Limb (tissue), 2 donors: Measurements from ENCODE around the gene DIP2B.
"Not testable (repeated sequence)": the region's sequence is repeated elsewhere in the genome, so short reads cannot be mapped to it uniquely, and the experiment has no call there.

Experiments used
- DNase-seq, 2 donors: peaks; one replicate each; pipeline ENCODE4 v3.0.0-alpha.2; 2016; ENCODE audit errors: extremely low spot score in 2 of 2

DIP2B gene

DNA sequence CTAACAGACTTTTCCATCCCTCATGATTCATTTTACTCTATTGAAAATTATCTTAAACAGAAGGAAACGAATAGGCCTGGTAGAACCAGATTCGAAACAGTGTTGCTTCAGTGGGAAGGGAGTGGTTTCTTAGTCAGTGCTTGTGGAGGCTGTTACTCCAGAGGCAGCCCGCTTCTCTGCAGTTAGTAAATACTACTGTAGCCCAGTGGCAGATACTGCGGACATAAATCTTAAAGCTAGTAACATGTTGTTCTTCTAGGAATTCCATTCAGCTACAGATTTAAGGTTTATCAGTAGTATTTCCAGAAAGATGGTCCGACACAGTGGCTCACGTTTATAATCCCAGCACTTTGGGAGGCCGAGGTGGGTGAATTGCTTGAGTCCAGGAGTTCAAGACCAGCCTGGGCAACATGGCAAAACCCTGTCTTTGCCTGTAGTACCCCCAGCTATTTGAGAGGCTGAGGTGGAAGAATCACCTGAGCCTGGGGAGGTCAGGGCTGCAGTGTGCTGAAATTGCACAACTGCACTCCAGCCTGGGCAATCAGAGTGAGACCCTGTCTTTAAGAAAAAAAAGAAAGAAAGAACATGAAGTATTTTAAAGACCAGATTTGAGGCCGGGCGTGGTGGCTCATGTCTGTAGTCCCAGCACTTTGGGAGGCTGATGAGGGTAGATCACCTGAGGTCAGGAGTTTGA lies 45.9 kb downstream of the DIP2B start:
- no peak for DNase-seq

- no peak for DNase-seq
Measured at GRCh38 chr12:50551866-50552265, 47.1 kb downstream of the DIP2B start.

DNA sequence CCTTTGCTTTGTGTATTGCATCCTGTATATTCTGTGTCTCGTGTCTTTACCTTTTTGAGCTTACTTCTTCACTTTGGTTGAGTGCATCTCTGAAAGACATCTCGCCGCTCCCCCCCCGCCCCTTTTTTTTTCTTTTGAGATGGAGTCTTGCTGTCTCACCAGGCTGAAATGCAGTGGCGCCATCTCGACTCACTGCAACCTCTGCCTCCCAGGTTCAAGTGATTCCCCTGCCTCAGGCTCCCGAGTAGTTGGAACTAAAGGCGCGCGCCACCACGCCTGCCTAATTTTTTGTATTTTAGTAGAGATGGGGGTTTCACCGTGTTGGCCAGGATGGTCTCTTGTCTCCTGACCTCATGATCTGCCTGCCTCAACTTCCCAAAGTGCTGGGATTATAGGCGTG lies 49.9 kb downstream of the DIP2B start:
- no peak for DNase-seq

GRCh38 chr12:50555471-50555885 lies 50.7 kb downstream of the DIP2B start:
- DNase-seq = no peak

DNA sequence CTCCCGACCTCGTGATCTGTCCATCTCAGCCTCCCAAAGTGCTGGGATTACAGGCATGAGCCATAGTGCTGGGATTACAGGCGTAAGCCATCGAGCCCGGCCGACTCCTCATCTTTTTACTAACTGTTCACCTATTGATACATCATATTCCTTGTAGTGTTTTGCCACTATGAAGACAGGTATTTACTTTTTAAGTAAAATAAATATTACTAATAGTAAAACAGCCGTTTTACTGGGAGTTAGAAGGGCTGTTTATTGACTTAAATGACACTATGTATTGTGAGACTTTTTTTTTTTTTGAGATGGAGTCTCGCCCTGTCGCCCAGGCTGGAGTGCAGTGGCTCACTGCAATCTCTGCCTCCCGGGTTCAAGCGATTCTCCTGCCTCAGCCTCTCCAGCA lies 51.5 kb downstream of the DIP2B start:
- DNase-seq = no peak

- DNase-seq = not testable (repeated sequence)
Measured at GRCh38 chr12:50556796-50557195, 52.0 kb downstream of the DIP2B start.

- DNase-seq = no peak
Measured at GRCh38 chr12:50557421-50557820, 52.6 kb downstream of the DIP2B start.

DNA sequence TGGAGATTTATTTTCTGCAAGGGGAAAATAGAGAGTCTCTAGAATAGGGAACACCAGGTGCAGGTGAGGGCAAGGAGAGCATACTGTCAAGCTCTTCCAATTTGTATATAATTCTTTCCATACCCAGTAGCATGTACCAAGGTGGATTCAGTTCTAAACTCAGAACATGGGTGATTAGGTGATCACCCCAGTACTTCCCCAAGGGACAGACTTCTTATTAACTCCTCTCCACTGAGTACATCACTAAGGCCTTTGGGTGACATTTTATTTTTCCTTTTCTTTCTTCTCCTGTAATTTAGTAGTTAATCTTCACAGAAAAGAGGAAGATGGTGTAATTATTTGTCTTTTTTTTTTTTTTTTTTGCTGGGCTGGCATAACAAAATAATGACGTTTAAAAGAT lies 54.2 kb downstream of the DIP2B start:
- no peak for DNase-seq

- DNase-seq = no peak
Measured at GRCh38 chr12:50562520-50563433, 58.0 kb downstream of the DIP2B start.

DNA sequence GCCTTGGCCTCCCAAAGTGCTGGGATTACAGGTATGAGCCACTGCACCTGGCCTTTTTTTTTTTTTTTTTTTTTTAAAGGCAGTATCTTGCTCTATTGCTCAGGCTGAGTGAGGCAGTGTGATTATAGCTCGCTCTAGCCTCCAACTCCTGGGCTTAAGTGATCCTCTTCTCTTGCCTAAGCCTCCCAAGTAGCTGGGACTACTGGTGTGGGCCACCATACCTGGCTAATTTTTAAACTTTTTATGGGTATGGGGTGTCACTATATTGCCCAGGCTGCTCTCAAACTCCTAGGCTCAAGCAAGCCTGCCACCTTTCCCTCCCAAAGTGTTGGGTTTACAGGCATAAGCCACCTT lies 58.6 kb downstream of the DIP2B start:
- no peak for DNase-seq

DNA sequence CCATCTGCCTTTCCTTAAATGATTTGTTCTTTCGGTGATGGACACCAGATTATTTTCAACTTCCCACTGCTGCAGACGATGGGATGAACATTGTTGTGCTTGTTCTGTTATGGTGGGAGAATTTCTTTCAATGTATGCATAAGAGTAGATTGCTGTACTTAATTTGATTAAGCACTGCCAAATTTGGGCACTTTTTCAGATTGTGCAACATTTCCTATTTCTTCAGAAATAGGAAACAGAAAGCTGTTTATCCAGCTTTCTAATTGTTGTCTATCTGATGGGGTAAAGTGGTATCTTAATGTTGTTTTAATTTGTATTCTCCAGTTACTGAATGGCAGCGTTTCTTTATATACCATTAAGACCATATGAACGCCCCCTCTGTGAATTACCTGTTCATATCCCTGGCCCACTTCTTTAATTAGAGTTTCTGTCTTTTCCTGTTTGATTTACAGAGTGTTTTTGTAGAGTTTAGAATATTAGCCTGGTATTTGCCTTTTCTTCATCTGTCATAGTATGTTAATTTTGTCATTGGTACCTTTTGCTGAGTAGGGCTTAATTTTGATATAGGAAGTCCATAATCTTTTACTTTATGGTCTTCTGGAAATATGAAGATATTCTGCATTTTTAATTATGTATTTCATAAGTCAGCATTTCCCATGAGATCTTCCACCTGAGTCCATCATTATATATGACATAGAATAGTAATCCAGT lies 59.6 kb downstream of the DIP2B start:
- DNase-seq = no peak

- no peak for DNase-seq
Measured at GRCh38 chr12:50564948-50565297, 60.1 kb downstream of the DIP2B start.

- DNase-seq = no peak
Measured at GRCh38 chr12:50566066-50566465, 61.3 kb downstream of the DIP2B start.

- DNase-seq = no peak
Measured at GRCh38 chr12:50567926-50568325, 63.1 kb downstream of the DIP2B start.

- DNase-seq = no peak
Measured at GRCh38 chr12:50568338-50569091, 63.7 kb downstream of the DIP2B start.

DNA sequence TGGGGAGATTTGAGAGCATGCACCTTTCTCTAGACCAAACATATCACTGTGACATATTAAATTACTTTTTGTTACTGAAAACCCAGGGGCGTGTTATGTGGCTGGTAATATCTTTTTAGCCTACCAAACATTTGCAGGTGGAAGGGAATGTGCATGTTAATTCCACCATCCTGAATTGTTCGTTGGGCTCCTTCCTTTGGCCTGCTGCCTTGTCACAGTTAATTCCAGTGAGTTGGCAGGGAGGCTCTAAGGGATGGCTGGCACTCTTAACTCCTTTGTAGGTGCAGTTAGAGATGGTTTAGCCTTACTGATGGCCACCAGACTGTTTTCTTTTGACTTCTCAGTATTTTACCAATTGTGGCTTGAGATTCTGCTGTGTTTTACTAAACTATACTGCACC lies 64.5 kb downstream of the DIP2B start:
- DNase-seq = no peak

- DNase-seq = no peak
Measured at GRCh38 chr12:50569876-50570275, 65.1 kb downstream of the DIP2B start.

DNA sequence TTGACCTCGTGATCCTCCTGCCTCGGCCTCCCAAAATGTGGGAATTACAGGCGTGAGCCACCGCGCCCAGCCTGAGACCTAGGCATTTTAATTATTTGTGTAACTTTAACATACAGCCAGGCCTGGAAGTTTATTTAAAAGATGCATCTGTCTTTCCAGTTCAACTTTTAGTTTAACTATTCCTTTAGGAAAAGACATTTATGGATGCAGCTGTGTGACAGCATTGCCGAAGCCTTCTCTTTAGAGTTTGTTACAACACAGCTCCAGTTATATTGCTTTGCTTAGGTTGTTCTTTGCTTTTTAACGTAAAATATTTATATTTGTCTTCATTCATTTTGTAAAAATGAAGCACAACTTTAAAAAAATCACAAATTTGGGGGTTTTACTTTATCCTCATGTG lies 67.0 kb downstream of the DIP2B start:
- DNase-seq = no peak

DNA sequence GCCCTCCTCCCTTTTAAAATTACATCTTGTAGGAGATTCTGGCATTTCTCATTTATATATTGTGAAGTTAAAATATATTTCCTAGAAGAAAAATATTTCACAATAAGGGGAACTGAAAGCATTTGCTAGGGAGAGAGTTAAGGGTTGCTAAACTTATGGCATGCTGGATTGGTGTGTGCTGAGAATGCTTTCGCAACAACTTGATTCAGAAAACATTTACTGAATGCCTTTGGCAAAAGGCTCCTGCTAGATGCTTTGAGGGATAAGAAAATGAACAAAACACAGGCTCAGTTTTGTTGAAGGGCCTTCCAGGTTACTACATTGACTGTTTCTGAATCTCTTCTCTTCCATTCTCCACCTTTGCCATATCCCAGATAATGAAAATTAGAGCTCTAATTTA lies 67.5 kb downstream of the DIP2B start:
- DNase-seq = peak in 1 of 2 donors; percentile 30

GRCh38 chr12:50572760-50573159 lies 68.0 kb downstream of the DIP2B start:
- no peak for DNase-seq

- no peak for DNase-seq
Measured at GRCh38 chr12:50573271-50573670, 68.5 kb downstream of the DIP2B start.
